Common myeloid progenitor, CD34-positive (primary cell): ENCODE measurements around the gene CHDH.

ENCODE experiments used
- CTCF ChIA-PET: fragments of 350-600 bp; sonication (Branson Sonifier 250); formaldehyde crosslinking; loops from one replicate; lab custom pipeline; 2021; ENCODE audit warnings: antibody characterized with exemption; lab: Charles Lee
- POLR2A ChIA-PET: fragments of 350-600 bp; sonication (Branson Sonifier 250); formaldehyde crosslinking; loops from one replicate; lab custom pipeline; 2021; ENCODE audit warnings: antibody characterized with exemption; lab: Charles Lee
- DNase-seq, 3 donors: peaks; one replicate each; pipeline versions ENCODE4 v3.0.0 to v3.0.0-alpha.2; 2013
- H3K27ac ChIP-seq, 2 experiments: 1 replicate in 1 of 2; 2 replicates in 1 of 2; pipeline ENCODE4 v1.7.0; 2013; ENCODE audit warnings: inconsistent platforms in 2 of 2, low read length in 2 of 2, mild to moderate bottlenecking in 2 of 2, low read depth in 1 of 2, moderate library complexity in 1 of 2; ENCODE audit not compliant: severe bottlenecking in 2 of 2, insufficient read depth in 1 of 2, poor library complexity in 1 of 2
- H3K27me3 ChIP-seq, 5 experiments: replicated peaks in 2 of 5; 1 replicate in 3 of 5; 2 replicates in 2 of 5; pipeline versions ENCODE4 v1.6.1 to v1.7.0; 2013; ENCODE audit warnings: low read length in 4 of 5, mild to moderate bottlenecking in 2 of 5, moderate library complexity in 2 of 5, inconsistent platforms in 1 of 5; ENCODE audit not compliant: insufficient read depth in 5 of 5, control insufficient read depth in 4 of 5
- H3K36me3 ChIP-seq, 4 experiments: 1 replicate in 2 of 4; 2 replicates in 2 of 4; pipeline versions ENCODE4 v1.6.1 to v1.7.0; 2013; ENCODE audit warnings: low read length in 3 of 4, control low read depth in 1 of 4, mild to moderate bottlenecking in 1 of 4; ENCODE audit not compliant: control insufficient read depth in 4 of 4, insufficient read depth in 4 of 4
- H3K4me1 ChIP-seq, 4 experiments: 1 replicate in 3 of 4; 2 replicates in 1 of 4; pipeline versions ENCODE4 v1.6.1 to v1.7.1; 2013; ENCODE audit warnings: low read length in 3 of 4, mild to moderate bottlenecking in 3 of 4, control low read depth in 1 of 4, inconsistent platforms in 1 of 4, moderate library complexity in 1 of 4; ENCODE audit not compliant: control insufficient read depth in 4 of 4, insufficient read depth in 4 of 4; ENCODE audit errors: control extremely low read depth in 1 of 4
- H3K4me3 ChIP-seq, 7 experiments: 1 replicate in 4 of 7; 2 replicates in 3 of 7; pipeline versions ENCODE4 v1.5.1 to v1.7.0; 2013; ENCODE audit warnings: mild to moderate bottlenecking in 7 of 7, low read length in 6 of 7, moderate library complexity in 6 of 7, inconsistent platforms in 2 of 7, low read depth in 2 of 7, control low read depth in 1 of 7; ENCODE audit not compliant: insufficient read depth in 4 of 7, control insufficient read depth in 1 of 7; ENCODE audit errors: extremely low read depth in 1 of 7
- H3K9me3 ChIP-seq, 5 experiments: 1 replicate in 4 of 5; 2 replicates in 1 of 5; pipeline versions ENCODE4 v1.6.1 to v1.7.1; 2013; ENCODE audit warnings: low read length in 4 of 5, mild to moderate bottlenecking in 2 of 5, inconsistent platforms in 1 of 5, low read depth in 1 of 5, moderate library complexity in 1 of 5; ENCODE audit not compliant: control insufficient read depth in 4 of 5, insufficient read depth in 2 of 5; ENCODE audit errors: control extremely low read depth in 1 of 5
- WGBS: methylation state at CpG from one replicate; pipeline ENCODE4 v1.1.5; 2013; ENCODE audit not compliant: insufficient coverage; 5-methylcytosine and 5-hydroxymethylcytosine counted together

CHDH gene

DNA sequence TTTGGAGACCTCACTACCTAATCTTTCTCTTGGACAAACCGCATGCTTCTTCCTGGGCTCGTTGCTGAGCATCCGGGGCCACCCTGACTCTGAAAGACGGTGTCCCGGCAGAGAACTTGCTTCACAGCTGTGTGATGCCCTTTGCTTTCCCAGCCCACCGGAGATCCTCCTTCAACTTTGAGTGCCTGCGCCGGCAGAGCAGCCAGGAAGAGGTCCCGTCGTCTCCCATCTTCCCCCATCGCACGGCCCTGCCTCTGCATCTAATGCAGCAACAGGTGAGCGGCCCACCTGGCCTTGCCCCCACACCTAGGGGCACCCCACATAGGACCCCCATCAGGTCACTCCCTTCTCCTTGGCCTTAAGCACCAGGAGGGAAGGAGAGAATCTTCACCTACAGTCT lies 37.7 kb downstream of the CHDH start:
- Histone ChIP-seq H3K4me3 (no peak overlapping the region), H3K36me3 (no peaks in the 10 kb centered on the region), H3K9me3 (no peaks in the 10 kb centered on the region), H3K4me1 (no peaks in the 10 kb centered on the region), H3K27me3 (peaks cover 0 to 11% (median 1%) of the 10 kb centered on the region in 5 experiments), H3K27ac (no peak overlapping the region)
- CTCF ChIA-PET = no interaction called here
- POLR2A ChIA-PET = no interaction called here
- DNase-seq = no peak
- WGBS = 96% methylated on average over 13 of the region's 13 CpGs

DNA sequence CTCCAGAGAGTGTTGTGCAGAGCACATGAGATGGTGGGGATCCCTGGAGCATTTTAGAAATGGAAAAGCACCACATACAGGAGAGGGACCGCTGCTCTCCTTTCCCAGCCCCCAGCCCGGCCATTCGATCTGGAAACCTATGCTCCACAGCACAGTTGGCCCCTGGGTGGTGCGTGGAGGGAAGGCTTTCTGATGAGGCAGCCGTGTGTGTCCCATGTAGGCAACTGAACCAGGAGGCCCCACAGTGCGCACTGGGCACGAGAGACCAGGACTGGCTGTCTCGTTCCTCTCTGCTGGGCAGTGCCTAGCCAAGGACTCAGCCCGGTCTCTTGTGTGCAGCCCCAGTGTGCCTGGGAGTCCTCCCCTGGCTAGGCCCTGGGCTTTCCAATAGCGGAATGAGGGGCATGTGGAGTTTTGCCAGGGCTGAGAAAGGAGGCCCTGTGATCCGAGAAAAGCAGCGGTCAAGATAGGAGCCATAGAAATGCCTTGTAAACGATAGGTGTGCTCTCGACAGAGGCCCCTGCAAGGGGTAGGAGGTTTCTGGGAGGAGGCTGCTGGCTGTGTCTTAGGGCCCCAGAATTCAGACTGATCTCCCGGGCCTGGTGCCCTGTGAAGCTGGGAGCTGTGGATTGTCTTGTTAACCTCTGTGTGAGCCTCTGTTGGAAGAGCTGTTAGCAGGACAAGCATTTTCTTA lies 39.0 kb downstream of the CHDH start:
- Histone ChIP-seq H3K9me3 (no peaks in the 10 kb centered on the region), H3K36me3 (no peaks in the 10 kb centered on the region), H3K27ac (no peak overlapping the region), H3K4me3 (no peak overlapping the region), H3K4me1 (no peaks in the 10 kb centered on the region), H3K27me3 (peaks cover 0 to 11% (median 1%) of the 10 kb centered on the region in 5 experiments)
- no peak for DNase-seq
- 95% methylated on average over 15 of the region's 15 CpGs for WGBS
- POLR2A ChIA-PET = no interaction called here
- CTCF ChIA-PET = no interaction called here

DNA sequence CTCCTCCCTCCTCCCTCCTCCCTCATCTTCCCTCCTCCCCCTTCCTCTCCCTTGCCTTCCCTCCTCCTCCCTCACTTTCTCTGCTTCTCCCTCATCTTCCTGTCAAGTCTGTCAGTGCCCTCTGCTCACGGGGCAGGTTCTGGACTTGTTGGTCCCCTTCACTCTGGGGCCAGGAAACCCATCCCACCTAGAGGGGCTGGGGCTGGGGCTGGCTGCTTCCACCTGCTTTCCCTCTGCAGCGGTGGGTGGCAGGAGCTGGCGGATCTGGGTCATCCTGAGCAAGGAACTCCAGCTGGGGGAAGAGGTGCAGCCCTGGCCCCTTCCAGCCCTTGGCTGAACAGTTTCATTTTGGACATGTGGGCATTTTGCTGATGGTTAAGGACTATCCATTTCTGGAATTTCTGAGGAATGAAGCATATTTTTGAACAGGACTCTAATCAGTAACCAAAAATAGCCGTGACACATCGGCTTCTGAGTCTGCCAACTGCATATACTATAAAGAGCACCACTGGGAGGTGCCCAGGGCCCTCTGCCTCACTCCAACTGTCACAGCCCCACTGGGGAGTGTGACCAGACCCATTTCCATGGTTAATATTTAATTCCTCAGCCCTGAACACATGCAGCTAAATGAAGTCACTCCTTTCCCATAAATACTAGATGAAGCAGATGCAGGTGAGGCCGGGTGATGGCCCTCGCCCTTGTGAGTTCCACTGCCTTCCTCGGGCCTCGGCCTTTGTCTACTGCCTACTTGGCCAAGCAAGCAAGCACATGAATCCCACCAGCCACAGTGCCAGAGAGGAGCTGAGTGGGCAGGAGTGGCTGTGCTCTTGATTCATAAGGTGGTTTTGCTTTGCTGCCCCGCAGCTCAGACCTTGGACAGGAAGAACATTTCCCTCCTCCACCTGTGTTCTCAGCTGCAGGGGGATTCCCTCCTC lies 39.8 kb downstream of the CHDH start:
- POLR2A ChIA-PET = no interaction called here
- 94% methylated on average over 8 of the region's 10 CpGs for WGBS
- CTCF ChIA-PET = no interaction called here
- Histone ChIP-seq H3K9me3 (no peaks in the 10 kb centered on the region), H3K36me3 (no peaks in the 10 kb centered on the region), H3K27me3 (peaks cover 0 to 11% (median 1%) of the 10 kb centered on the region in 5 experiments), H3K4me1 (no peaks in the 10 kb centered on the region), H3K27ac (no peak overlapping the region), H3K4me3 (no peak overlapping the region)
- no peak for DNase-seq

DNA sequence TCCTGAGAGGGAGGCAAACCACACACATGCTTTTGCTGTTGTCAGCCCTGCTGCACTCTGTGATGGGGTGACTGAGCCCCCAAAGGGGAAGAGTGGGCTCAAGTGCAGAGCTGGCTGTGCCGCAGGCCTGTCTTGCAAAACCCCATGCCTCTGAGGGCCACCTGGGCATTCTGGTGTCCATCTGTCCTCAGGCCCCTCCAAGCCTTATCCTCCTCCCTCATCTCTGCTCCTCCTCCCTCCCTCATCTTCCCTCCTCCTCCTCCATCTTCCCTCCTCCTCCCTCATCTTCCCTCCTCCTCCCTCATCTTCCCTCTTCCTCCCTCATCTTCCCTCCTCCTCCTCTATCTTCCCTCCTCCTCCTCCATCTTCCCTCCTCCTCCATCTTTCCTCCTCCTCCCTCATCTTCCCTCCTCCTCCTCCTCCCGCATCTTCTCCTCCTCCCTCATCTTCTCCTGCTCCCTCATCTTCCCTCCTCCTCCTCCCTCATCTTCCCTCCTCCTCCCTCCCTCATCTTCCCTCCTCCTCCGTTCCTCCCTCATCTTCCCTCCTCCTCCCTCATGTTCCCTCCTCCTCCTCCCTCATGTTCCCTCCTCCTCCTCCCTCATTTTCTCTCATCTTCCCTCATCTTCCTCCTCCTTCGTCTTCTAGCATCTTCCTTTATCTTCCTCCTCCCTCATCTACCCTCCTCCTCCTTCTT lies 40.6 kb downstream of the CHDH start:
- H3K9me3 ChIP-seq = no peaks in the 10 kb centered on the region
- no peak for DNase-seq
- H3K4me3 ChIP-seq = no peak overlapping the region
- no peaks in the 10 kb centered on the region for H3K36me3 ChIP-seq
- ChIA-PET POLR2A (no interaction called here), CTCF (no interaction called here)
- H3K27ac ChIP-seq = no peak overlapping the region
- H3K4me1 ChIP-seq = no peaks in the 10 kb centered on the region
- WGBS = 89% methylated on average over 3 of the region's 4 CpGs
- peaks cover 0 to 11% (median 1%) of the 10 kb centered on the region in 5 experiments for H3K27me3 ChIP-seq

DNA sequence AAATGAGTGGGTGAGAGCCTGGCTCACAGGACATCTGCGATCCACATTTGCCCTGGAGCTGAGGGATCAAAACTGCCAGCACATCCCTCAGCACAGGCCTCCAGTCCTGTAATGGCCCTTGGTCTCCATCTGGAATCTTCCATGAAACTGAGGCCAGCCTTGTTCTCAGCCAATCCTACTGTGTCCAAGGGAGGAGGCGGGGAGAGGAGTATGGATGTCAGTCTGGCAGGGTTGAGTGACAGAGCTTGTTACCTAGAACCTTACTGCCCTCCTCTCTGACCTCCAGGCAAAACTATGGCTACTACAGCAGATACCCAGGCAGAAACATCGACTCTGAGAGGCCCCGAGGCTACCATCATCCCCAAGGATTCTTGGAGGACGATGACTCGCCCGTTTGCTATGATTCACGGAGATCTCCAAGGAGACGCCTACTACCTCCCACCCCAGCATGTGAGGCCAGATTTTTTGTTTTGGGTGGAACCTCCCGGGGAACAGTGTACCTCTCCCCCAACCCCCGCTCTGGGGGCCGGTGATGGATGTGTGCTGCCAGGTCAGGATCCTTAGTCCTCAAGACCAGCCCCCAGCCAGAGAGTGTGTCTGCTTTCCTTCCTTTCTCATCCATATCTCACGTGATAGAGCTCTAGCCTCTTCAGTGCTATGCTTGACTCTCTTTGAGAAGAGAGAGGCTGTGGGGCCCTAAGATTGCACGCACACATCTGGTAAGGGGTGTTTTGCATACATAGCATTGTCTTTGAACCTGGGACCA lies 41.3 kb downstream of the CHDH start:
- DNase-seq = no peak
- Histone ChIP-seq H3K36me3 (no peaks in the 10 kb centered on the region), H3K4me1 (no peaks in the 10 kb centered on the region), H3K27ac (no peak overlapping the region), H3K27me3 (peaks cover 0 to 11% (median 1%) of the 10 kb centered on the region in 5 experiments), H3K9me3 (no peaks in the 10 kb centered on the region), H3K4me3 (no peak overlapping the region)
- 94% methylated on average over 14 of the region's 14 CpGs for WGBS
- CTCF ChIA-PET = no interaction called here
- POLR2A ChIA-PET = interaction anchor here (0.5 kb wide), 1 partner anchor 814 kb away, joined by 3 read pairs; no protein-coding TSS in a partner anchor

DNA sequence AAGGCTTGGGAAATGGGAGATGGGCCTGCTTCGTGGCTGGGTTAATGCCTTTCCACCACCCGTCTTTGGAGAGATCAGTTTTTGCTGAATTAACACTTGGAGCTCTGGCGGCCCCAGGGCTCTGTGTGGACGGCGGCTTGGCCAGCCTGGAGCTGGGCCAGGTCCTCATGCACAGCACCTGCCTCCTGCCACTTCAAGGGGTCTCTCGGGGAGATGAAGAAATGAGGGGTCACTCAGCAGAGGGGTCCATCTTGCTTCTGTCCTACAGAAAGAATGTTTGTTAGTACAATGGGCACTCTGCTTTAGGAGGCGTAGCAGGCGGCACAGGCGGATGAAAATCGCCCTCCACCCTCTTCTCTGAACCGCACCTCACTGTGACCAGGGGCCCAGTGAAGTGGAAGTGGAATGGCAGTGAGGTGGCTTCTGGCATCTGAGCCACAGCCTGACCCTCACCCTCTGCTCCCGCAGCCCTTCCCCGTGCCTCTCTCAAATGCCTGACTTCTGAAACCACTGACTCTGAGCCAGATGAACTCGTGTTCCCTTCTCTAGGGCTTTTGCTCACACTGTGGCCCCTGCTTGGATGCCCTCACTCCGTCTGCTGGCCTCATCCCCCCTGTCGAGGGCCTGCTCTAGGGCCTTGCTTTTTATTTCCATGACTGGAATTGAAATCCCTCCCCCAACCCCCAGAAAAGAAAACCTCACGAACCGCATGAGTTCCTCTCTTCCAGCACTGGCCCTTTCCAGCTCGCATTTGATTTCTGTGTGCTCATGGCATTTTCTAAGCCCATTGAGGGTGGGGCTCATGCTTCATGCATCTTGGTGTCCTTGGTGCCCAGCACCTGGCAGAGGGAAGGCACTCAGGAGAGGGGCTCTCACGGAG lies 42.2 kb downstream of the CHDH start:
- ChIA-PET CTCF (no interaction called here), POLR2A (no interaction called here)
- Histone ChIP-seq H3K36me3 (no peaks in the 10 kb centered on the region), H3K27ac (no peak overlapping the region), H3K4me3 (no peak overlapping the region), H3K4me1 (no peaks in the 10 kb centered on the region), H3K27me3 (peaks cover 0 to 11% (median 1%) of the 10 kb centered on the region in 5 experiments), H3K9me3 (no peaks in the 10 kb centered on the region)
- 83% methylated on average over 18 of the region's 20 CpGs for WGBS
- no peak for DNase-seq
